Measurements from ENCODE around the gene BNC2. TPM values are rescaled to one million over a fixed set of nuclear protein-coding genes. Genes with fewer than 3 reads are reported as not detected.

BNC2 gene
- total and polyA plus RNA-seq, 2 of the 4 experiments (the other 2 are of a cell fraction) = 15.5 to 45.2 TPM

DNA sequence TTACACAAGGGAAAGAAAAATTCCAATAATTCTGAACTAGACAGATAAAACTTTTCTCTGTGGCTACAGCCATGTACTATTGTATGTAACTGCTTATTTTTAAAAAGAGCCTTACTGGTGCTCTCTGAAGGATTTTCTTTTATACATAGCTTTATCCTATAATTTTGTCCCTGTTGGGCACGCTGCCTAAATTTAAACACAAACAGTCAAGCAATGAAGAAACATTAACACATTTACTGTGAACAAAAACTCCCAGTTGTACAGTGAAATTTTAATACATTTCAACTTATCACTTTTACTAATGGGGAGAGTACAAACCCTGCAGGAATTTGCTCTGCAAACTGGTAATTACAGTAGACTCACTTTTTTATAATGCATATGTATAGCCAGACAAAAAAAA, 273.3 kb downstream of the BNC2 start:
- Histone ChIP-seq H3K27me3 (ENCODE audit: control insufficient read depth, insufficient read depth, low read length) (no peaks in the 10 kb centered on the region), H3K4me1 (ENCODE audit: control insufficient read depth, insufficient read depth, low read length) (peaks cover 3% of the 10 kb centered on the region; the same call in 1 of the 2 replicates), H3K9me3 (ENCODE audit: control insufficient read depth, insufficient read depth, low read length) (no peaks in the 10 kb centered on the region), H3K14ac (replicated peaks; ENCODE audit: low read depth, low read length) (no peak overlapping the region), H2BK120ac (ENCODE audit: low read depth, low read length) (no peak overlapping the region), H3K36me3 (ENCODE audit: control insufficient read depth, insufficient read depth, low read length) (no peaks in the 10 kb centered on the region), H3K9me1 (ENCODE audit: insufficient read depth, low read length) (peaks cover 4% of the 10 kb centered on the region; the same call in 1 of the 2 replicates), H2AK5ac (ENCODE audit: low read depth, low read length) (no peak overlapping the region), H3K27ac (ENCODE audit: insufficient read depth, low read length) (no peak overlapping the region), H3K79me1 (ENCODE audit: low read depth in 1 of 2, low read length in 2 of 2) (peaks cover 21 to 34% of the 10 kb centered on the region in 2 experiments; a peak in 3 of 4 replicates), H4K91ac (ENCODE audit: insufficient read depth, low read depth, low read length) (no peak overlapping the region), H3K9ac (ENCODE audit: low read depth, low read length) (no peak overlapping the region), H4K5ac (ENCODE audit: low read depth, low read length) (no peak overlapping the region), H3K4me3 (ENCODE audit: insufficient read depth, low read depth, low read length) (no peak overlapping the region), H2BK15ac (ENCODE audit: low read depth, low read length) (no peak overlapping the region), H4K20me1 (ENCODE audit: insufficient read depth, low read length) (no peaks in the 10 kb centered on the region), H2BK5ac (ENCODE audit: low read depth, low read length, poor library complexity, severe bottlenecking) (no peak overlapping the region), H2AK9ac (replicated peaks; ENCODE audit: low read depth, low read length, poor library complexity) (no peak overlapping the region), H3K18ac (ENCODE audit: low read depth, low read length) (no peak overlapping the region), H2AFZ (replicated peaks; ENCODE audit: low read length, poor library complexity) (no peak overlapping the region), H4K8ac (ENCODE audit: low read depth in 2 of 2, low read length in 2 of 2) (no peak overlapping the region), H3K56ac (ENCODE audit: extremely low read depth, insufficient read depth, low read length) (no peak overlapping the region), H2BK20ac (ENCODE audit: low read depth, low read length) (no peak overlapping the region), H3K23ac (ENCODE audit: low read depth, low read length) (no peak overlapping the region), H3K4ac (ENCODE audit: low read depth, low read length) (no peak overlapping the region), H3K4me2 (ENCODE audit: low read depth, low read length) (no peak overlapping the region)
- no peak for DNase-seq
- intact Hi-C loops (cut with micrococcal nuclease) (loop anchor here (10.0 kb wide), 2 partner anchors 228 to 268 kb away; no protein-coding TSS in a partner anchor), dilution Hi-C loops (cut with HindIII; ENCODE audit: low sequenced_read_pairs, unreplicated experiment) (no loop called here), in situ Hi-C loops (cut with MboI; ENCODE audit: low sequenced_read_pairs) (no loop called here)
- no peak for ATAC-seq (ENCODE audit: low read depth)
- POLR2A ChIA-PET (ENCODE audit: unreplicated experiment) = no interaction called here
- CTCF ChIA-PET = no interaction called here
- TF ChIP-seq RCOR1 (IDR thresholded peaks at IDR 0.05; ENCODE audit: insufficient replicate concordance, low read length) (no peak), BHLHE40 (IDR thresholded peaks at IDR 0.05; ENCODE audit: low read depth, low read length) (no peak), RFX5 (IDR thresholded peaks at IDR 0.05; ENCODE audit: low read depth, low read length) (no peak), RAD21 (IDR thresholded peaks at IDR 0.05; ENCODE audit: low read length) (no peak), MXI1 (IDR thresholded peaks at IDR 0.05; ENCODE audit: borderline replicate concordance, low read depth, low read length) (no peak), CEBPB (IDR thresholded peaks at IDR 0.05; ENCODE audit: low read depth, low read length) (no peak)
- TF ChIP-seq, protein P1, sequence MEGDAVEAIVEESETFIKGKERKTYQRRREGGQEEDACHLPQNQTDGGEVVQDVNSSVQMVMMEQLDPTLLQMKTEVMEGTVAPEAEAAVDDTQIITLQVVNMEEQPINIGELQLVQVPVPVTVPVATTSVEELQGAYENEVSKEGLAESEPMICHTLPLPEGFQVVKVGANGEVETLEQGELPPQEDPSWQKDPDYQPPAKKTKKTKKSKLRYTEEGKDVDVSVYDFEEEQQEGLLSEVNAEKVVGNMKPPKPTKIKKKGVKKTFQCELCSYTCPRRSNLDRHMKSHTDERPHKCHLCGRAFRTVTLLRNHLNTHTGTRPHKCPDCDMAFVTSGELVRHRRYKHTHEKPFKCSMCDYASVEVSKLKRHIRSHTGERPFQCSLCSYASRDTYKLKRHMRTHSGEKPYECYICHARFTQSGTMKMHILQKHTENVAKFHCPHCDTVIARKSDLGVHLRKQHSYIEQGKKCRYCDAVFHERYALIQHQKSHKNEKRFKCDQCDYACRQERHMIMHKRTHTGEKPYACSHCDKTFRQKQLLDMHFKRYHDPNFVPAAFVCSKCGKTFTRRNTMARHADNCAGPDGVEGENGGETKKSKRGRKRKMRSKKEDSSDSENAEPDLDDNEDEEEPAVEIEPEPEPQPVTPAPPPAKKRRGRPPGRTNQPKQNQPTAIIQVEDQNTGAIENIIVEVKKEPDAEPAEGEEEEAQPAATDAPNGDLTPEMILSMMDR (conservative IDR thresholded peaks at IDR 0.05; ENCODE audit: low read depth, low read length) = no peak
- TF ChIP-seq, protein P2, sequence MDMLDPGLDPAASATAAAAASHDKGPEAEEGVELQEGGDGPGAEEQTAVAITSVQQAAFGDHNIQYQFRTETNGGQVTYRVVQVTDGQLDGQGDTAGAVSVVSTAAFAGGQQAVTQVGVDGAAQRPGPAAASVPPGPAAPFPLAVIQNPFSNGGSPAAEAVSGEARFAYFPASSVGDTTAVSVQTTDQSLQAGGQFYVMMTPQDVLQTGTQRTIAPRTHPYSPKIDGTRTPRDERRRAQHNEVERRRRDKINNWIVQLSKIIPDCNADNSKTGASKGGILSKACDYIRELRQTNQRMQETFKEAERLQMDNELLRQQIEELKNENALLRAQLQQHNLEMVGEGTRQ (IDR thresholded peaks at IDR 0.05; ENCODE audit: low read depth, low read length) = no peak
- TF ChIP-seq, protein P3, sequence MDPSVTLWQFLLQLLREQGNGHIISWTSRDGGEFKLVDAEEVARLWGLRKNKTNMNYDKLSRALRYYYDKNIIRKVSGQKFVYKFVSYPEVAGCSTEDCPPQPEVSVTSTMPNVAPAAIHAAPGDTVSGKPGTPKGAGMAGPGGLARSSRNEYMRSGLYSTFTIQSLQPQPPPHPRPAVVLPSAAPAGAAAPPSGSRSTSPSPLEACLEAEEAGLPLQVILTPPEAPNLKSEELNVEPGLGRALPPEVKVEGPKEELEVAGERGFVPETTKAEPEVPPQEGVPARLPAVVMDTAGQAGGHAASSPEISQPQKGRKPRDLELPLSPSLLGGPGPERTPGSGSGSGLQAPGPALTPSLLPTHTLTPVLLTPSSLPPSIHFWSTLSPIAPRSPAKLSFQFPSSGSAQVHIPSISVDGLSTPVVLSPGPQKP (IDR thresholded peaks at IDR 0.05; ENCODE audit: borderline replicate concordance, low read depth, low read length) = no peak
- WGBS, 2 experiments (ENCODE audit: extremely low coverage in 2 of 2, insufficient read length in 1 of 2) = no CpG with 5 or more reads among the region's 1 CpG
- no TSS peak for BruUV-seq (replicated peaks)
